Prostate gland (tissue), 2 donors: ENCODE measurements around the gene CBFA2T3. TPM values are rescaled to one million over a fixed set of nuclear protein-coding genes. Genes with fewer than 3 reads are reported as not detected.

Experiments used
- DNase-seq: peaks from one replicate; pipeline ENCODE4 v3.0.0-alpha.2; 2019; ENCODE audit warnings: low spot score
- H3K27ac ChIP-seq, 2 donors: fragments of 200-600 bp; sonication (generic); 2 replicates each; pipeline ENCODE4 v1.5.1; 2017 to 2019
- H3K27me3 ChIP-seq: fragments of 200-600 bp; sonication (generic); replicated peaks from 2 replicates; pipeline ENCODE4 v1.5.1; 2019; ENCODE audit not compliant: insufficient read depth
- H3K36me3 ChIP-seq, 2 donors: fragments of 200-600 bp; sonication (generic); 1 replicate in 1 of 2; 2 replicates in 1 of 2; pipeline versions ENCODE4 v1.5.1 to v1.8.1; 2017 to 2019
- H3K4me1 ChIP-seq: fragments of 200-600 bp; sonication (generic); replicated peaks from 2 replicates; pipeline ENCODE4 v1.5.1; 2019
- H3K4me3 ChIP-seq, 2 donors: fragments of 200-600 bp; sonication (generic); 2 replicates each; pipeline ENCODE4 v1.5.1; 2017 to 2019
- H3K9me3 ChIP-seq: fragments of 200-600 bp; sonication (generic); 2 replicates; pipeline ENCODE4 v1.5.1; 2017
- CTCF ChIP-seq, 4 experiments: fragments of 200-600 bp in 2 of 4; fragments of 450-650 bp in 2 of 4; sonication (generic) in 2 of 4; IDR thresholded peaks; 1 replicate in 3 of 4; 2 replicates in 1 of 4; pipeline ENCODE4 v1.5.1; 2016 to 2019; ENCODE audit warnings: antibody characterized with exemption in 4 of 4, mild to moderate bottlenecking in 2 of 4, moderate library complexity in 2 of 4
- POLR2A ChIP-seq: fragments of 450-650 bp; IDR thresholded peaks from one replicate; pipeline ENCODE4 v1.6.1; 2016; ENCODE audit warnings: antibody characterized with exemption, mild to moderate bottlenecking
- POLR2AphosphoS5 ChIP-seq: sonication (generic); formaldehyde crosslinking; IDR thresholded peaks from one replicate; pipeline ENCODE4 v1.6.1; 2017; ENCODE audit warnings: antibody characterized with exemption
- WGBS: methylation state at CpG from one replicate; pipeline ENCODE4 v1.1.5; 2018; 5-methylcytosine and 5-hydroxymethylcytosine counted together
- intact Hi-C: fragments of 100-400 bp; cut with DNase I; formaldehyde crosslinking; loops from one replicate; pipeline ENCODE4 v1.14.2; 2022
- total RNA-seq, 2 donors: library from RNA; depleted of rRNA; stranded (reverse); fragments of >200 nt; gene quantifications; one replicate each; pipeline ENCODE4 v1.1.0, GENCODE V29; 2016

Gene CBFA2T3
- total RNA-seq, 2 donors from 2014 or later, result 4.5 to 8.7 TPM

- H3K4me3 ChIP-seq, result no peak within 1 kb of the TSS
- no peak for TF ChIP-seq POLR2AphosphoS5
- TF ChIP-seq POLR2A, result no peak
- TF ChIP-seq CTCF (IDR thresholded peaks at IDR 0.05), result no peak
- H3K27me3 ChIP-seq, result no peaks in the 10 kb centered on the region
- intact Hi-C loops, result no loop called here
- H3K36me3 ChIP-seq, result peaks cover 0 to 10% of the 10 kb centered on the region in 2 donors
- no peaks in the 10 kb centered on the region for H3K9me3 ChIP-seq
- DNase-seq, result no peak
- H3K4me1 ChIP-seq, result no peaks in the 10 kb centered on the region
- no peak within 1 kb of the TSS for H3K27ac ChIP-seq
- 68% methylated on average over 19 of the region's 20 CpGs for WGBS
Measured at GRCh38 chr16:88866151-88866920, 110.7 kb downstream of the CBFA2T3 start, which contains the start of gene PABPN1L. TSS of gene PABPN1L (minus strand) at chr16:88866660. CDS start at chr16:88866606, 54 bp downstream.

GRCh38 chr16:88865742-88866141 is 111.3 kb downstream of the CBFA2T3 start:
- intact Hi-C loops, result no loop called here
- TF ChIP-seq POLR2A, result no peak
- no peak for TF ChIP-seq CTCF (IDR thresholded peaks at IDR 0.05)
- no peak for TF ChIP-seq POLR2AphosphoS5
- peaks cover 0 to 13% of the 10 kb centered on the region in 2 donors for H3K36me3 ChIP-seq
- H3K27me3 ChIP-seq, result no peaks in the 10 kb centered on the region
- H3K27ac ChIP-seq, result no peak overlapping the region
- no peak for DNase-seq
- H3K9me3 ChIP-seq, result no peaks in the 10 kb centered on the region
- H3K4me3 ChIP-seq, result no peak overlapping the region
- WGBS, result 86% methylated on average over 14 of the region's 15 CpGs
- H3K4me1 ChIP-seq, result no peaks in the 10 kb centered on the region

- intact Hi-C loops, result no loop called here
- H3K4me3 ChIP-seq, result no peak overlapping the region
- WGBS, result 85% methylated on average over 13 of the region's 14 CpGs
- H3K9me3 ChIP-seq, result no peaks in the 10 kb centered on the region
- no peak for DNase-seq
- H3K4me1 ChIP-seq, result no peaks in the 10 kb centered on the region
- TF ChIP-seq CTCF (IDR thresholded peaks at IDR 0.05), result no peak
- TF ChIP-seq POLR2AphosphoS5, result no peak
- TF ChIP-seq POLR2A, result no peak
- H3K27me3 ChIP-seq, result no peaks in the 10 kb centered on the region
- H3K27ac ChIP-seq, result no peak overlapping the region
- peaks cover 0 to 17% of the 10 kb centered on the region in 2 donors for H3K36me3 ChIP-seq
Measured at GRCh38 chr16:88865310-88865709, 111.7 kb downstream of the CBFA2T3 start.

- H3K9me3 ChIP-seq, result no peaks in the 10 kb centered on the region
- no peak for DNase-seq
- no peak overlapping the region for H3K27ac ChIP-seq
- no peaks in the 10 kb centered on the region for H3K27me3 ChIP-seq
- intact Hi-C loops, result no loop called here
- peaks cover 0 to 23% of the 10 kb centered on the region in 2 donors for H3K36me3 ChIP-seq
- H3K4me1 ChIP-seq, result no peaks in the 10 kb centered on the region
- no peak overlapping the region for H3K4me3 ChIP-seq
- TF ChIP-seq CTCF (IDR thresholded peaks at IDR 0.05), result no peak
- TF ChIP-seq POLR2AphosphoS5, result no peak
- no peak for TF ChIP-seq POLR2A
- 73% methylated on average over 11 of the region's 18 CpGs for WGBS
Measured at GRCh38 chr16:88864521-88864920, 112.5 kb downstream of the CBFA2T3 start.

- no peak overlapping the region for H3K27ac ChIP-seq
- intact Hi-C loops, result no loop called here
- 83% methylated on average over 14 of the region's 15 CpGs for WGBS
- H3K4me1 ChIP-seq, result no peaks in the 10 kb centered on the region
- no peak for TF ChIP-seq POLR2A
- no peak for TF ChIP-seq POLR2AphosphoS5
- TF ChIP-seq CTCF (IDR thresholded peaks at IDR 0.05), result no peak
- peaks cover 0 to 23% of the 10 kb centered on the region in 2 donors for H3K36me3 ChIP-seq
- no peak for DNase-seq
- H3K27me3 ChIP-seq, result no peaks in the 10 kb centered on the region
- H3K4me3 ChIP-seq, result no peak overlapping the region
- no peaks in the 10 kb centered on the region for H3K9me3 ChIP-seq
Measured at GRCh38 chr16:88864099-88864498, 112.9 kb downstream of the CBFA2T3 start.
